Activated naive CD4-positive, alpha-beta T cell (primary cell): Measurements from ENCODE around the gene NLGN1.

Experiments used
- DNase-seq, 4 experiments: peaks; one replicate each; lab custom pipeline; 2025; lab: John Stamatoyannopoulos, UW

The NLGN1 gene

GRCh38 chr3:173912126-173912525 is 514.6 kb downstream of the NLGN1 start:
- DNase-seq, result no peak

- no peak for DNase-seq
Observed at GRCh38 chr3:173913397-173913796, 515.9 kb downstream of the NLGN1 start.

- DNase-seq, result no peak
Observed at GRCh38 chr3:173913974-173914421, 516.5 kb downstream of the NLGN1 start.

GRCh38 chr3:173916799-173917198 is 519.3 kb downstream of the NLGN1 start:
- DNase-seq, result no peak

DNA sequence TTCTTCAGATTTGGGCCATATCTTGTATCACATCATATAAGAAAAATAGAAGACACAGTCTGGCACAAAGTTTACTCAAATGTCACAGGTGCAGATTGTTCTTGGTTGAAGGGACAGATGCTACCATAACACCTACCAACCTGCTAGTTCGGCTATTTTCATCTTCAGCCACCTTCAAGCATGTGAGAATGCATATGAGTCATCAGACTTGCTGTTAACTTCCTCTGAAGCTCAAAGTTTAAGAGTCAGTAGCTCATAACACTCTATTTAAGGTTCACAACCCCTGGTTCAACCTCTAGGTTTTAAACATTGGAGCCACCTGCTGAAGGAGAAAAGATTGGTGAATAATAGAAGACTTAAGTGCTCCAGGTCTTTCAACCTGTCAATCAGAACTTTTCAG is 522.8 kb downstream of the NLGN1 start:
- no peak for DNase-seq

GRCh38 chr3:173921732-173922131 is 524.2 kb downstream of the NLGN1 start:
- DNase-seq, result no peak

DNA sequence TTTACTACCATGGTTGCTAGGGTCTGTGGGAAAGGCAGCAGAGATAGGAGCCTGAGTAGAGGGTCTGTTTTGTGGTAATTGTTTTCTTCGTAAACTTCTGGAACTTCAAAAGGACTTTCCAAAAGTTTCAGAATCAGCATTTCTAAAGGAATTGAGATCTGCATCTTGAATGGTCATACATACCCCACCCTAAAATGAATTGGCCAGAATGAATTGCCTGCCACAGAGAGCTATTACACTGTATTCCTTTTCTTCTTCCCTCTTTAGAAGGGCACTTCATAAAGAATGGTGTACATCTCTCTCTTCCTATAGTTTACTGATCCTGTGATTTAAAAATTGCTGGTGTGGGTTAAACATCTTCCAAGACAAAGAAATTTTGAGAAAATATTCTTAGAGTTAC is 525.7 kb downstream of the NLGN1 start:
- DNase-seq, result no peak

GRCh38 chr3:173930251-173930650 is 532.7 kb downstream of the NLGN1 start:
- no peak for DNase-seq

DNA sequence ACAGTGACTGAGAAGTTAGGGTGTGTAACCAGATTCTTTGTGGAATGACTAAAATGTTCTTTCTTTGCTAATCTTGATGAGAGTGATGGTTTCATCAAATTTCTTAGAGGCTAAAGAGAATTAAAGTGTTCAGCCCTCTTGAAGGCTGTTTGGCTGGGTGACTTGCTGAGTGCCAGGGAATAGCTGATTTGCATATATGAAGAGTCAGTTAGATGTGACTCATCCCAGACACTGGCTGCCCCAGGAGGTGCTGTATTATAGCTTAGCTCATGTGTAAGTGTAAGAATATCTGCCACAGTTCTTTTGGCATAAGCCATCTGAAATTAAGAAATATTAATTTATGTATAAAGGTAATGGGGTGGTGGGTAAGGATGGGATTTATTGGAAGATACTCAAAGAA is 535.1 kb downstream of the NLGN1 start:
- no peak for DNase-seq

- no peak for DNase-seq
Observed at GRCh38 chr3:173933113-173933512, 535.6 kb downstream of the NLGN1 start.

GRCh38 chr3:173936316-173936715 is 538.8 kb downstream of the NLGN1 start:
- no peak for DNase-seq

- DNase-seq, result no peak
Observed at GRCh38 chr3:173938159-173938558, 540.6 kb downstream of the NLGN1 start.

GRCh38 chr3:173938616-173939015 is 541.1 kb downstream of the NLGN1 start:
- DNase-seq, result no peak

DNA sequence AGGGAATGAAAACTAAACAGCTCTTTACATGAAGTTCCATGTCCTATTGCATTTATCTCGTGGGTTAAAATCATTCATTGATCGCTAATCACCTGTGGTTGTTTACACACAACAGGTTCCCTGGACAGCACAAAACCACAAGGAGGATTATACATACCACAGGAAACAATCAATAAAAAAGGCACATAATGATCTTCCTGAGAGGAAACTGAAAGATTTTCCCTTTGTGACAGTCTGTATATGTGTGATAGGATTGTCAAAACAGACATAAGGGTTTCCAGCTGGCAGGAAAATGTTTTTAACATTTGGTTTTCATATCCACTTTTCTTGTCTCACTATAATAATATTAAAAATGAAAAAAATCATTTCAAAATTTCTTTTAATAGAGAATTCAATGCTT is 541.8 kb downstream of the NLGN1 start:
- no peak for DNase-seq

- DNase-seq, result no peak
Observed at GRCh38 chr3:173943264-173943663, 545.7 kb downstream of the NLGN1 start.

DNA sequence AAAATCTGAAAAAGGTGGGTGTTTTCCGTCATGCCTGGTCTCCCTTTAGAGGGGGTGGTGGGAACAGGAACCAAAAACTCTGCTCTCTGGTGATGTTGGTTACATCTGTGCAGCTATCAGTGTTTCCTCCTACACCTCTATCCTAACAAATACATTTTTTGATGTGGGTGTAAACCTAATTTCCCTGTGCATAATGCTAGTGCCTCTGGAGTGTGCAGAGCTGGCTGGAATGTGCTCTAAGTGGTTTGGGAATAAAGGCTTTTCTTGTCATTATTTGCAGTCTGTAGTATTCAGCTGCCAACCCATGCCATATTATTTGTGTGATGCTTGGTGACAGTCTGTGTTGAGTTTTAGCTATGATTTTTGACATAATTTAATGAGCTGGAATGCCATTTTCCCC is 547.6 kb downstream of the NLGN1 start:
- no peak for DNase-seq

DNA sequence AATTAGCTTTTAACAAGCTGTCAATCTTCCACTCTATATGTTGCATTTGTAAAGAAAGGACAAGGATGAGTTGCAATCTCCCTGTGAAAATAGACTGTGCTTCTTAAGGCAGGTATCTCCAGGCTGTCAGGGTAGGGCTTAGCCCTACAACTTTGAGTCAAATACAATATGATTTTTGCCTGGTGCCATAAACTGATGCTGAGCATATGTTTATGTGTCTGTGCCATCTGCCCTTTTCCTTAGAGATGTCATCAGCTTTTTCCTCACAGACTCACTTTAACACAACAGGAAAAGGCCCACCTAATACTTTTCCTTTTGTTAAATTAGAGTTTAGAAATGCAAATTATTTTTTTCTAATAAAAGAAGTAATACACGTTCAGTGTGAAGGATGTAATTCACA is 548.3 kb downstream of the NLGN1 start:
- DNase-seq, result no peak

GRCh38 chr3:173954647-173955046 is 557.1 kb downstream of the NLGN1 start:
- no peak for DNase-seq

DNA sequence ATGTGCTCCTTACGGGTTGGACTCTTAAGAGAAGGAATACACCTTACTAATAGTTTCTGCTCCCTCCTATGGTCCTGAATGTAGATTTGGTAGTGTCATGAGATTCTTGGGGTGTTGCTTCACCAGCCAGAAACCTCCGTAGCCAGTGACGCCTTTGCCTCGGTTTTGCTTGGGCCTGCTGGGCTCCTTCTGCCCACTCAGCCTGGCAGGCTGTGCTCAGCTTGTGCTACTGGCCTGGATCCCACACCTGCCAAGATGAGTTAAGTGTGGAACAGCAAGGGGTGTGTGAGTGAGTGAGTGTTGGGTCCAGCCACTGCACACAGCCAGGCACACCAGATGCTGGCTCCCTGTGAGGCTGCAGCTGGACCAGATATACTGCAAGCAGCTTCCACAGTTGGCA is 560.1 kb downstream of the NLGN1 start:
- no peak for DNase-seq

DNA sequence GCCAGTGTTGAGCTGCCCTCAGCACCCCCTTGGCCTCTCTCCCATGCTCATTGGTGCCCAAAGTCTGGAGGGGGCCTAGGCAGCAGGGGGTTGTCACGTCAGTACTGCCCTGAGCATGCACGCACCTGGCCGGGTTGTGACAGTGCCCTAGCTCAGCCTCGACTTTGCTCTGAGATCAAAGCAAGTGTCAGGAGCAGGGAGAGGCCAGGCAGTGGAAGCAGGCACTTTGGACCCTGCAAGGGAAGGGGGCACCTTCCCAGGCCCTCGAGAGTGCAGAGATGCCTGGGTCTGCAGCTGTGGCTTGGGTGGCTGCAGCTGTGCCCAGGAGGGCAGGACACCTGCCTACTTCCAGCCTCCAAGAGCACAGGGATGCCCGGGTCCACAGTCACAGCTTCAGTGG is 561.3 kb downstream of the NLGN1 start:
- no peak for DNase-seq

GRCh38 chr3:173970281-173970680 is 572.7 kb downstream of the NLGN1 start:
- no peak for DNase-seq

GRCh38 chr3:173976281-173976680 is 578.7 kb downstream of the NLGN1 start:
- no peak for DNase-seq

DNA sequence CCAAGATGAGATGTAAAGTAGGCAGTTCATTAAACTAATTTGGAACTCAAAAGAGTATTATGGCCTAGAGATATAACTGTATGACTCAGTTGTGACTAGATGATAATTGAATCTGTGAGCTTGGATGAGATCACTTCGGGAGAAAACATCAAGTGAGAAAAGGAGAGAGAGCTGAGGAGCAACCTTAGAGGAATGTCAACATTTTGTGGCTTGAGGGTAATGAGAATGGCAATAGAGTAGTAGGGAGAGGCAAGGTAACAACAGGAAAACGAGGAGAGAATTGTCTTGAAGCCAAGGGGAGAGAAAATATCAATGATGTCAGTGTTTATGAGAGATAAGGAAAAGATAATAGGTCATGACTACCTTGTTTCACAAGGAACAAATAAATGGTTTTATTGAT is 580.2 kb downstream of the NLGN1 start:
- DNase-seq, result no peak

DNA sequence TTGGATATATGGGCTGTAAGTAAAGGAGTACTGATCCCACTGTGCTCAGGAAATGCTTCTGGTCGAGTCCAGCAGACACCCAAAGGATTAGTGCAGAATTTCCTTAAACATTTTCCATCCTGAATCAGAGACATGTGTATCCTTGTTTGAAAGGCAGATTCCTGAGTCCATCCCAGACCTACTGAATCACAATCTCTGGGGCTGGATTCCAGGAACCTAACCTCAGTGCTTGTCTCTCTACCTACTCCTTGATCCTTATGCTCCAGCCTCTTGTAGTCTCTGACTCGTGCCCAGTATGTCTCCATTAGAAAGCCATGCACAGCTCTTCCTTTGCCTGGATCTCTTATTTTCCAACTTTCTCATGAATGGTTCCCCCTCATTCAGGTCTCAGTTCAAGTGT is 585.8 kb downstream of the NLGN1 start:
- no peak for DNase-seq

DNA sequence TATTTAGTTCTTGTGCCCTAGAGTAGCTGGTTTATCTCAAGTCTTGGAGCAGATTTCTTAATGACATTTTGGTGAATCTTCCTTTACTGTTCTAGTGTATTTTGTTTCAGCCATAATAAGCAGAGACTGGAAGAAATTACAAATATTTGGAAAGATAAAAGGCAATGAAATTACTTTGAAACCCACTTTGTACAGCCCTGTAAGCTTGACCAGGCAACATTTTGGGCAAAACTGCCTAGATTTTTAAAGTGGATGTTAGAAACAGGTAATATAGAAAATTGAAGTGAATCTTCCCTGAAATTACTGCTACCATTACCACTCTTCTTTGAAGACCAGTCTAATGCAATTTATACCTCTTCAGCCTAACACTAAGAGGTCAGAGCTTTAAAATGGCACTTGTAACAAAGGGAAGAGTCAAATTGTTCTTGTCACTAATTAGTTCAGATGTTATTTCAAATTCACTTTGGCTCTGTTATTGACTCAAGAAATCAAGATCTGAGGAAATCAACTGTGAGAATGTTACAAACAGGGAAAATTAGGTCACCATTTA is 589.4 kb downstream of the NLGN1 start:
- no peak for DNase-seq
